HG02798 (cell line): ENCODE measurements around the gene CACNA1F.

ENCODE experiments used
- ATAC-seq: cut with Tn5 transposase; IDR thresholded peaks from one replicate; pipeline ENCODE4 v1.9.1; 2021; ENCODE audit warnings: mild to moderate bottlenecking; ENCODE audit not compliant: unreplicated experiment, poor library complexity

The CACNA1F gene

DNA sequence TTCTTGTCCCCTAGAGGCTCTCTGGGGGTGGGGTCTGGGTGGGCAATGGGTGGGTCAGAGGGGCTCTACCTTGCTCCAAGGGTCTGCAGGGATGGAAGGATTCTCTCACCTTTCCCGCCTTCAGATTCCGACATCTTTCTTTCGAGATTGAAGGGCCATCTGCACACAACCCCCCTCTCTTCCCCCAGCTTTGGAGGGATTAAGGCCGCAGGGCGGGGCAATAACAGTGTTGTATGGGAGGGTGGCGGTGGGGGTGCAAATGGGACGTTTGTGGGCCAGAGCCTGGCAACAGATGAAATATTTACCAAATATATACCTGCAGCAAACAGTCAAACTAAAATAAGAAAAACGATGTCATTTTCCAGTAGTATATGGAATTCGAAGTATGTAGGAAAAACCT is at the start of gene CACNA1F:
CACNA1F (minus strand) TSS at position 165 of the 400 bp plus-strand sequence; CDS start at position 134, 31 bp downstream.
- no peak for ATAC-seq

DNA sequence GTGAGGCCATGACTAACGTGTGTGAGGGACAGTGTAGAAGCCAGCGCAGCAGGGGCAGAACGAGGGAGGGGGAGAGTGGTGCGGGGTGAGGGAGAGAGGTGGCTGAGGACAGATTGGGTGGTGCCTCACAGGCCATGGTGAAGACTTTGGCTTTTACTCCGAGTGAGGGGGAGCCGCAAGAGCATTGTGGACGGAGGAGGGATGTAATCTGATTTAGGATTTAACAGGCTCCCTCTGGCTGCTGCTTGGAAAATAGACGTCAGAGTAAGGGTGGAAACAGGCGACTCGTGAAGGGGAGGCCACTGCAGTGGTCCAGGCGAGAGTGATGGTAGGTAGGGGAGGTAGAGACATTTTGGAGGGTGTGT is 49.5 kb upstream of the CACNA1F start:
- no peak for ATAC-seq

DNA sequence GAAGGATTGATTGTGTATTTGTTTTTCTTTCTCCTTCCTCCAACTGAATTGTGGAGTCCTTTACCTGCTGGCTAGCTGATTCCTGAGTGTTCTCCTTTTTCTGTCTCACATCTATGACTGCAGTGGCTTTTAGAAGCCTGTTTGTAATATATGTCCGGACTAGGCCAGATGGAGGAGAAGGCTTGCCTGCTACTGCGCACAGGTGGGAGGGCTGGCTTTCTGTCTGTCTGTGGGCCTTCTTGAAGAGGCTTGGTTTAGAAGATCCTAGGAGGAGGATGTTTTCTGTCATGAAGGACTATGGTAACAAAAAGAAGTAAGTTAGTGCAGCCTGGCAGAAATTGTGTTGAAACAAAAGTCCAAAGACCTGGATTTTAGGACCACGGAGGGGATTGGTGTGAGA is 44.9 kb upstream of the CACNA1F start:
- ATAC-seq = no peak

DNA sequence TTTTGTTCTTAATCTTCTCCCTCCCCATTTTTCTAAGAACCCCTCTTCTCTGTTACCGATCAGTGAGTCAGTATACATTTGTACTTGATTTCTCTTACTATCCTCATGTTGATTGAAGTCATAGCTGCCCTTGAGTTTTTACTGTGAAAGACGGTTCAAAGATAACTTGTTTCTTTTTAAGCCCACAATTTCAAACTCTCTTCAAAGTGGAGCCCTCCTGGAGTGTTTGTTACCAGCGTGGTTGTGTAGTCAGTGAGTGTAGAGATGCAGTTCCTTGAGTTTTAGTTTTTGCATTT is 44.3 kb upstream of the CACNA1F start:
- no peak for ATAC-seq

DNA sequence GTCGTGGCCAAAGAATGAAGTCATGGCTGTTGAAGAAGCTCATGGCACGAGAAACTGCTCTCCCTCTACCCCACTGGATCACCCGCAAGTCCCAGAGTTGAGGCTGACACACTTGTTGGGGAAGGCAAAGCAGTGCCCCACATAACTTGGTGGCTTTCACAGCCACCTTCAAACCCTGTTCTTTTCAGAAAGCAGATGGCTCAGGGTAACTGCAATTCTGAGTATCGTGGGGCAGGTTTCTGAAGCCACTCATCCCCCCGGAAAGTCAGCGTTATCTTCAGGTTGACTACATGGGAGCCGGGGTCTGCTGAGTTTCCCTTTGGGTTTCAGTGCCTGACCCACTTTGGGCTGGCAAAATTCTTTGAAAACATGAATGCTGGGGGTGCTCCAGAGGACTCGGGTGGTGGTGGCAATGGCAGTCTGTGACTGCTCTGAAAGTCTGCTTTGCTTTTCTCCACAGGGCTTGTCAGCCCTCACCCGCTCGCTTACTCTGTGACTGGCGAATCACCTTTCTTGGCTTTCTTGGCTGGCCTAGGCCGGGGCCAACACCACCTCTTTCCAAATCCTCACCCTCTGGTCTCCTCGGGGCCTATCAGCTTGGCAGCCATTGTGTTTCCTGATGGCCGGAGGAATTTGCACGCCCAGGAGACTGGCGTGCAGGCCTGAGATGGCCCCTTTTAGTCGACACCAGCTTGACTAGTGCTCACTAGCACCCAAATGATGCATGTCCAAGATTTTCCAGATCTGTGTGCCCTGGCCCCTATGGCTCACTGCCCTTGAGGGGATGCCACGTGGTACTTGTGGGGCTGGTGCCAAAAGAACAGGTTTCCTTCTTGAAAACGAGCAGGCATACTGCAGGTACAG is 43.8 kb upstream of the CACNA1F start:
- ATAC-seq = no peak

DNA sequence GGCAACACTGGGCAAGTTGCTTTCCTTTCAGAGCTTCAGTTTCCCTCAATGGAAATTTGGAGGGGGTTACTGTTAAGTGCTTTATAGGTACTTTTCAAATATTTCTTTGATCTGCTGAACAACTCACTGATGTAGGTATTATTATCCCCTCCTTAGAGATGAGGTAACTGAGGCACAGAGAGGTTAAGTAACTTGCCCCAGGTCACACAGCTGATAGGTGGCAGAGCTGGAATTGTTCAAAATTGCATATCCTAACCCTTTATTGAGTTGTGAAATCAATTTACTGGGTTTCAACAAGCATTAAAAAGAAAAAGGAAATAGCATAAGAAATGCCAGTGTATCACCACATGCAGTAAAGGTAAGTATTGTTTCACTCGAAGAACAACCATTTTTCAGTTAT is 43.1 kb upstream of the CACNA1F start:
- ATAC-seq = no peak

DNA sequence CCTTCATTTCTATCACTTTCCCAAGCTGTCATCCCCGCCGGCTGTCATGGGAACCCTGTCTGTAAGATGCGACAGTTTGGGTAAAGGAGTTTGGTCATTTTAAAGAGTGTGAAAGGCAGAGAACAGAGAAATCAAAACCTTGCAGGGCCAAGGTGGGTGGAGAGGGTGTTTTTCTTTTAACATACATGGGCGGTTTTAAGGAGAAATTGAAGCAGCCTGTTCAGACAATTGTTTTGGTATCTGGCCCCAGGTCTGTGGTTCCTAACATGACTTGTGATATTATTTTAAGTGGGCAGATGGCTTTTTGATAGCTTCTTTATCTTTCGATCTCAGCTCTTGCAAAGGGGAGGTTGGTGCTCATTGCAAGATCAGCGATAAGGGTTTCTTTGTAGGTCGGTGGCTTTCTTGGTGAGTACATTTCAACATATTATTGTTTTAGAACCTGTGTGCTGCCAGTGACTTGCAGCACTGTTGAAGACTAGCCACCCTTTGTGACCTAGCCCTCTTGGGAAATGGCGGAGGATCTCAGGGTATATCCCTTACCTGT is 40.1 kb upstream of the CACNA1F start:
- ATAC-seq = no peak

DNA sequence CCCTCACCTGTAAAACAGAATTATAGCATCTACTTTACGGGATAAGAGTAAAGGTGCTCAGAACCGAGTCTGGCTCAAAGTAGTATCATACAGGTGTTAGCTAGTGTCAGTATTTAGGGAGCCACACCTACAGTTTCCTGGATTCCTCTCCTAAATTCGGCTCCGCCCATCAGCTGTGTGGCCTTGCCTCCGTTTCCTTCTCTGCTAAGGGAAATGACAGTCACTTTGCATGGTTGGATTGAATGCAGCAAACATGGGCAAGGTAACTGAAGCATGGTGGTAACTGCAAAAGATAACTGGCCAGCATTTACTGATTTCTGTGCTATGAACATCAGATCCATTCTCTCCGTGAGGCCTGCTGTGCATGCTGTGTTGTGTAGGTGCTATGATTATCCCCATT is 39.3 kb upstream of the CACNA1F start:
- no peak for ATAC-seq

DNA sequence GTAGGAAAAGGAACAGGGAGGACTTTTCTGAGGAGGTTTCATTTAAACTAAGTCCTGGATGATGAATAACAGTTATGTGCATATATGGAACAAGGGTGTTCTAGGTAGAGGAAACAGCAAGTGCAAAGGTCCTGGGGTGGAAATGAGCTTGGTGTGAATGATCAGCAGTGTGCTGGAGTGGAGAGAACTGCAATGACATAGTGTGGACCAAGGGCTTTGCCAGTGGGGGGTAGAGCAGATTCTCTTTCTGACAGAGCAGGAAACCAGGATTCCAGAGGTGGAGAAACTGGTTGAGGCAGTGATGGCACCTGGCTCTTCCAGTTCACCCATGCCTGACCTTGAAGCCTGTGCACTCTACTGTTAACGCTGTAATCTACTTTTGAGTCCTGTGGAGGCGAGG is 38.2 kb upstream of the CACNA1F start:
- no peak for ATAC-seq

DNA sequence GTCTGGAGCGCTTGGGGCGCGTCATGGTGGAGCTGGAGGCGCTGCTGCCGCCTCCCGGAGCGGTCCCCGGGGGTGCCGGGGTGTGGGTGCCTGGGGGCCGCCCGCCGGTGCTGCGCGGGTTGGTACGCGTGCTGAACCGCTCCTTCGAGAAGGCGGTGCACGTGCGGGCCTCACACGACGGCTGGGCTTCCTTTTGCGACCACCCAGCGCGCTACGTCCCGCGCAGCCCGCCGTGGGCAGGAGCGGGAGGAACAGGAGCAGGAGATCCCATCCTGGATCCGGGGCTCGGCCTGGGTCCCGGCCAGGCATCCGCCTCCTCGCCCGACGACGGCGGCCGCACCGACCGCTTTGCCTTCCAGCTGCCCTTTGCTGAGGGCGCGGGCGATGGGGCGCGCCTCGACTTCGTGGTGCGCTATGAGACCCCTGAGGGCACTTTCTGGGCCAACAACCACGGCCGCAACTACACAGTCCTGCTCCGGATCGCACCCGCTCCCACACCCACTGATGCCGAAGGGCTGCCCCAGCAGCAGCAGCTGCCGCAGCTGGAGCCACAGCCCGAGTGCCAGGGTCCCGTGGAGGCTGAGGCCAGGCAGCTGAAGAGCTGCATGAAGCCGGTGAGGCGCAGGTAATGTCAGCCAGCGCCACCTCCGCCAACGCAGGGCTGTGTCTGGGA is 37.2 kb upstream of the CACNA1F start:
- ATAC-seq = no peak

DNA sequence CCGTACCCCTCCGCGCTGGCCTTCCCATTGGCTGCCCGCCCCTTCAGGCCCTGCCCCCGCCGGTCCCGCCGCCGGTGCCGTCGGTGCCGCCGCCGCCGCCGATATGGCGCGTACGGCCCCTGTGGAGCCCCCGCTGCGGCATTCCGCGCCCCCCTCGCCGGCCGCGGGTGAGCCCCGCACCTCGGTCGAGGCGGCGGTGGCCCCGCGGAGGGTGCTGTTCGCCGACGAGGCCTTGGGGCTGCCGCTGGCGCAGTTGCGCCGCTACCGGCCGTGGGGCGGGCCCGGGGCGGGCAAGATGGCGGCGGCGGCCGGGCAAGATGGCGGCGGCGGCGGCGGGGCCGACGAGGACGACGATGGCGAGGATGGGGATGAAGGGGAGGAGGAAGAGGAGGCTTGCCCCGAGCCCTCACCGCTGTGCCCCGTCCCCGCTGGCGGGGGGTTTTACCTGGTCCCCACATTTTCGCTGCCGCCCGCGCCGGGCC is 36.7 kb upstream of the CACNA1F start, which contains the start of gene PPP1R3F:
PPP1R3F (plus strand) TSS at position 27 of the 482 bp plus-strand sequence; CDS start at position 104, 77 bp downstream.
- peak; percentile 28 for ATAC-seq

DNA sequence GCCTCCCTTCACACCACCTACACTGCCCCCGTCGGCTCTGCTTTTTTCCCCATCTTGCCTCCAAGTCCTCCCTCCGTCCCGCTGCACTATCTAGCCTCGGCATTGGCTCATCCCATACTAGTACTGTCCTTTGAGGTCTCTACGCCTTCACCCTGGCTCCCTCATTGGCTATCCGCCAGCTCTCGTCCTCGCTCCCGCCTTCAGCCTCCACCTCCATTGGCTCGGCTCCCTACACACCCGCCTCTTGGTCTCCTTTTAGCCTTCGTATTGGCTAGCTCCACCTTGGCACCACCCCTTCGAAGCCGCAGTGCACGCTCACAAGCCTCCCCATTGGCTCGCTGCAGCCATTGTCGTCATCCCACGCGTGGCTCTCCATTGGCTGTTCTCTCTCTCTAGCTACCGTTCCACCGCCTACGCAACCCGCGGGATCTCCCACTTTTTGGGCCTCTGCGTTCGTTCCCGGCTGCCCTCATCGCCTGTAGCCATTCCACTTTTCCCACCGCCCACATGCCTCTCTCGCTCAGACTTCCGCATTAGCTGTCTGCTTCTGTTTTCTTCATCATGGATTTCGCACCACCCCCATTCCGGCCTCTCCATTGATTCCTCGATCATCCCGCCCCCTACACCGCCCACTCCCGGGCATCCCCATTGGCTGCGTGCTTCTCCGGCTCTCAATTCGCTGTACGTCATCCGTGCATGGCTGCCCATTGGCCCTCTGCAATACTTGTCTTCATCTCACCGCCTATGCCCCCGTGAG is 36.0 kb upstream of the CACNA1F start:
- peak; percentile 87 for ATAC-seq

DNA sequence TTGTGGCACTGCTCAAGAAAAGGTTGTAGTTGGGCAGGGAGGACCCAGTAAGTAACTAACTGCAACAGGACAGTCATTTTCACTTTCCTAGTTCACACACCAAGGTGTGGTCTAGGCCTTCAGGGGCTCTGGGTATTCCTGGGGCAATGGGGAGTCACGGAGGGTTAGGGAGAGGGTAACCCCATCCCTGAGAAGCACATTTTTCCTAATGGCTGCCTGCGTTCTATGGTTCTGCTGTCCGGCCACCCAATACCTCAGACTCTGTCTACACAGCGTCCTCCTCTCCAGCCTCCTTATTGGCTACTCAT is 35.5 kb upstream of the CACNA1F start:
- no peak for ATAC-seq

DNA sequence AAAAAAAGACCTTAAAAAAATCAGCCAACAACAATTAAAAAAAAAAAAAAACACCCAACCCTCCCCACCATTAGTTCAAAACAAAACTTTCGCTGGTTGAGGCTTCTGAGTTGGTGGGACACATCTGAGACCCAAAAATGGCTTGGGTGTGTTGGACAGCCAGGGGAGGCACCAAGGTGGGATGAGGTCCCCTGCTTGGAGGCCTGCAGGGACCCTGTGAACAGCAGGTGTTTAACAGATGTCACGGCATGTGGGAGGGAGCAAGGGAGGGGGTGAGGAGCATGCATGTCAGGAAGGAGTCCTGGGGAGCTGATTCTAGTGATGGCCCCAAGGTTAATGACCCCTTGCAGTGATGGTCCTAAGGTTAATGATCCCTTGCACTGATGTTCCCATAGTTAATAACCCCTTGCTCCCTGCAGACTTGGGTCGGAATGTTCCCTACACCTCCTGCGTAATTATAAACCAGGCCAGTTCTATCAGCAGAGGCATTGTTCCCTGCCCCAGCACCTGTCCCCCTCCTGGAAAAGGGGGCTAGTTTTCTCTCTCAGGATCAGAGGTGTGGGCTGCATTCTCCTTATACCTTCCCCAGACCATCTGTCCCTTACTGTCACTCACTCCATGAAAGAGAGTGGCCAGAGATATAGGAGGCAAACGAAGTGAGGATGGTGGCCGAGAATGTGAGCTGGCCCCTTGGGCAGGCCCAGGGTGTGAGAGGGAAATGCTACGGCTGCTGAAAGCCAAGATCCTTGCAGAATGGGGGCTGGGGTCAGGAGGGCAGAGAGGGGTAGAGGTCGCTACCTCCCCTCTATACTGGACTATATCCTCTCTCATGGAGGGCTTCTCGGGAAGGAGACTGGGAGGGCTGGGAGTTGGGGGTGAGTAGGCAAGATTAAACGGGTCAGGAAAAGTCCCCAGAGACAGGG is 33.6 kb upstream of the CACNA1F start:
- no peak for ATAC-seq

DNA sequence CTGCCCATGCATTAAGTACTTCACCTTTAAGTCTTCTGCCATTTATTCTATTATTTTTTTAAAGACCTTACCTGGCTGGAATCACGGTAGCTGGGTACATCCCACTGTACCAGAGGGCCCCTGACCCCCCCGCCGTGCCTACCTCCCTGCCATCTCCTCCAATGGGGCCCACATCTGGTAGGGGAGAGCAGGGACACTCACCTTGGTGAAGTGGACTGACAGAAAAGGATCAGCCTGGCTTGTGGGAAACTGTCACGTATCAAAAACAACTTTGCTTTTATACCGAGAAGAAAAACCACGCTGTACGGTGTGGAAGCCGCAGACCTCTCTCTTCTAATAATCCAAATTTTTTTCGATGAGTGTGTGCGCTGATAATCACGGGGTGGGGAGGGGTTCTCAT is 31.3 kb upstream of the CACNA1F start, which contains the start of gene FOXP3:
FOXP3 (minus strand) TSS at position 251 of the 400 bp plus-strand sequence. CDS start 6,205 bp downstream, outside the sequence.
- ATAC-seq = no peak

DNA sequence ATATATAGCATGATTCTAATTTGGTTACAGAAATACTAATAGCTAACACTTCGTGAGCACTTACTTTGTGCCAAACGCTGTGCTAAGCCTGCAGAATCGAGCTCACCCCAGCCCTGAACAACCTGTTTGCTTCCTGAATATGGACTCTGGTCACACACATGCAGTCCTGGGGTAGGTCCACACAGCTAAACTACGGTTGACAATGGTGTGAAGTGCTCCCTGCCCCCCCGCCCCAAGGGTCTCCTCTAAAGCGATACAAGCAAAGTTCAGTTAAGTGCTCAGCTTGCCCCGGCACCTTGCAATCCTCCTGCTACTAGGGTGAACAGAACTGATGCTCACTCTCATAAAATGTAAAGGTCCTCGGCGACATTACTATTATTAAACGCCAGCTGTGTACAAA is 30.5 kb upstream of the CACNA1F start:
- no peak for ATAC-seq

DNA sequence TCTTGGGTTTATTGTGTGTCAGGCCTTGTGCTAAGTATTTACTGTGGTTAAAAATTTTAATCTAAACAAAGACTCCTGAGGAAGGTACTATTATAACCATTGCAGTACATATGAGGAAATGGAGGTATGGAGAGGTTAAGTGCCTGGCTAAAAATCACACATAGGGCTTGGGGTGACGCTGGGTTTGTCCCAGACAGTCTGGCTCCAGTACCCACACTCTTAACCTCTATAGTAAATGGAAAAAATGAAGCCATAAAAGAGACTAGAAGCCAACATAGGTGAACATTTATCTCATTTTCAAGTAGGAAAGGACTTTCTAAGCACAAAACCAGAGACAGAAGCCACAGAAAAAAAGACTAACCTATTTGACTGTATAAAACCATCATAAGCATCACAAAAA is 29.5 kb upstream of the CACNA1F start:
- no peak for ATAC-seq

DNA sequence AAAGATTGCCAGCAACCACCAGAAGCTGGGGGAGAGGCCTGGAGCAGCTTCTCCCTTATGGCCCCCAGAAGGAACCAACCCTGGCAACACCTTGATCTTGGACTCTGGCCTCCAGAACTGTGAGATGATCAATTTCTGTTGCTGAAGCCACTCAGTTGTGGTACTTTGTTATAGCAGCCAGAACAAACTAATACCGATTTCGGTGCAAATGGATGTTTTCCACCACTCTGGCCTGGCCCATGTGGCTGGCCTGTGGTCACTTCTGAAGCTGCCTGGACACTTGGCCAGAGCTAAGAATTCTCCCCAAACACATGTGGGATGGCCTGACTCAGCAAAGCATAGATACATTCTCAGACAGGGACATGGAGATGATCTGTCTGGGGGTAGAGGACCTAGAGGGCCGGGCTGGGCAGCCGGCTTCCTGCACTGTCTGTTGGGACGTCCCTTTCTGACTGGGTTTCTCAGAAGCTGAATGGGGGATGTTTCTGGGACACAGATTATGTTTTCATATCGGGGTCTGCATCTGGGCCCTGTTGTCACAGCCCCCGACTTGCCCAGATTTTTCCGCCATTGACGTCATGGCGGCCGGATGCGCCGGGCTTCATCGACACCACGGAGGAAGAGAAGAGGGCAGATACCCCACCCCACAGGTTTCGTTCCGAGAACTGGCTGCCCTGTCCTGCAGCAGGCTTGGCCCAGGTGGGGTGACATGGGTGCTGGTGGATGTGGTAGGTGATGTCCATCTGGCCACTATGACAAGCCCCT is 27.3 kb upstream of the CACNA1F start:
- no peak for ATAC-seq

DNA sequence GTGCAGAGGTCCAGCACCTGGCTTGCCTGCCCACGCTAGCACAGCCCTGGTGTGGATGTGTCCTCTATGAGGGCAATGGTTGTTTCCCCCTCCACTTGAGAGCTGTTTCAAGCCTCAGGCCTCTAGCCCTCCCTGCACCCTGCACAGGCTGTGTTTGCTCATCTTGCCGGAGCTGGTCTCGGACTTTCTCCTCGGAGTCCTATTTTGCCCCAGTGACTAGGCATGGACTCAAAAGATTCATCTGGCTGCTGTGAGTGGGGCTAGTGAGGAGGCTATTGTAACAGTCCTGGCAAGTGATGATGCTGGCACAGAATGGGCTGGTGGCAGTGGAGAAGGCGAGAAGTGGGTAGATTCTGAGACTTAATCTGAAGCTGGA is 25.6 kb upstream of the CACNA1F start:
- ATAC-seq = no peak
